Measurements from ENCODE around the gene DGUOK. TPM values are rescaled to one million over a fixed set of nuclear protein-coding genes. Genes with fewer than 3 reads are reported as not detected.
A peak's percentile ranks its signal among the peaks of the same experiment; 100 is the strongest.

The DGUOK gene
- total RNA-seq, 2 experiments from 2014 or later, result 96.4 to 103 TPM

DNA sequence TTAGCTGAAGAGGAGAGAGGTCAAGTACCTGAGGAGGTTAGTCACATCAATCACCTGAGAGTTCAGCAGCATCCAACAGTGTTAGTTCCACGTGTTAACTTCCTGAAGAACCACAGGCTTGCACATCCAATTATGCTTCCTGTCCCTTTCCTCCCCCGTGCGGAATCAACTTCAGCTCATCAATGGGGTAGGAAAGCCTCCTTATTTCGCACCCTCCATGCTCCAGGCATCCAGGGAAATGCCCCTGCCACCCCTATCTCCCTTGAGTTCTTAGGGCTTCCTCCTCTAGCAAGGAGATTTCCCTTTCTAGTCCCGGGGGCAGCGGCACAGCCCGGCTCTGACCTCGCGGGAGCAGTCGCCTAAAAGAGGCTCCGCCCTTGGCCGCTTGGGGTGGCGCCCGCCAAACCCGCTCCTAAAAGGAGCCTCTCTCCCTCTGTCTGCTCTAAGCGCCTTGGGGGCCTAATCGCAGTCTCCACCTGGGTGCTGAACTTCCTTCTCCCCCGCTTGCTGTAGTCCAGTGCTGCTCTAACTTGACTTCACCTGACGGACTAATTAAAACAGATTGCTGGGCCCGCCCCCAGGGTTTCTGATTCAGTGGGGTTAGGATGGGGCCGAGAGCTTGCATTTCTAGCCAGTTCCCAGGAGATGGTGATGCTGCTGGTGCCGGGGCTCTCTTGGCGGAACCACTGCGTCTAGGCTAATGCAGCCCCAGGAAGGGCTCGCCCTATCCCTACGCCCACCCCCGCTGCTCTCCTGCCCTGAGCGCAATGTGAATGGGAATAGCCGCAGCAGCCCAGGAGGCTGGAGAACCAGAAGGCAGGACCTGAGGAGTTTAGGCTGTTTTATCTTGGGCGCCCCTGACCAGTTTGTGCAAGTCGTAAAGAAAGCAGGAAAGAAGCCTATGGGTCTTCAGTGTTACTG is 54.7 kb downstream of the DGUOK start:
- H3K4me1 Mint-ChIP-seq (ENCODE audit: low read depth), result peaks cover 69% of the 10 kb centered on the region
- peak overlapping the region; percentile 53 for H3K27ac Mint-ChIP-seq
- TF ChIP-seq, protein P1, sequence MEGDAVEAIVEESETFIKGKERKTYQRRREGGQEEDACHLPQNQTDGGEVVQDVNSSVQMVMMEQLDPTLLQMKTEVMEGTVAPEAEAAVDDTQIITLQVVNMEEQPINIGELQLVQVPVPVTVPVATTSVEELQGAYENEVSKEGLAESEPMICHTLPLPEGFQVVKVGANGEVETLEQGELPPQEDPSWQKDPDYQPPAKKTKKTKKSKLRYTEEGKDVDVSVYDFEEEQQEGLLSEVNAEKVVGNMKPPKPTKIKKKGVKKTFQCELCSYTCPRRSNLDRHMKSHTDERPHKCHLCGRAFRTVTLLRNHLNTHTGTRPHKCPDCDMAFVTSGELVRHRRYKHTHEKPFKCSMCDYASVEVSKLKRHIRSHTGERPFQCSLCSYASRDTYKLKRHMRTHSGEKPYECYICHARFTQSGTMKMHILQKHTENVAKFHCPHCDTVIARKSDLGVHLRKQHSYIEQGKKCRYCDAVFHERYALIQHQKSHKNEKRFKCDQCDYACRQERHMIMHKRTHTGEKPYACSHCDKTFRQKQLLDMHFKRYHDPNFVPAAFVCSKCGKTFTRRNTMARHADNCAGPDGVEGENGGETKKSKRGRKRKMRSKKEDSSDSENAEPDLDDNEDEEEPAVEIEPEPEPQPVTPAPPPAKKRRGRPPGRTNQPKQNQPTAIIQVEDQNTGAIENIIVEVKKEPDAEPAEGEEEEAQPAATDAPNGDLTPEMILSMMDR (IDR thresholded peaks at IDR 0.05), result no peak
- POLR2A ChIA-PET, result interaction anchor here (1.2 to 1.5 kb wide), 5 partner anchors 10 to 30 kb away, joined by 3 to 4 read pairs (median 3); no protein-coding TSS in a partner anchor
- peak; percentile 70 for DNase-seq
- H3K36me3 Mint-ChIP-seq (ENCODE audit: low read depth), result peaks cover 7% of the 10 kb centered on the region
- intact Hi-C loops (cut with micrococcal nuclease), result no loop called here
- peak; percentile 12 for ATAC-seq
- H3K4me3 Mint-ChIP-seq, result peak overlapping the region; percentile 72
- H3K9me3 Mint-ChIP-seq, result no peaks in the 10 kb centered on the region
- CTCF ChIA-PET, result interaction anchor here (1.0 to 1.2 kb wide), 3 partner anchors 25 to 39 kb away, joined by 3 read pairs; no protein-coding TSS in a partner anchor
- no peaks in the 10 kb centered on the region for H3K27me3 Mint-ChIP-seq

DNA sequence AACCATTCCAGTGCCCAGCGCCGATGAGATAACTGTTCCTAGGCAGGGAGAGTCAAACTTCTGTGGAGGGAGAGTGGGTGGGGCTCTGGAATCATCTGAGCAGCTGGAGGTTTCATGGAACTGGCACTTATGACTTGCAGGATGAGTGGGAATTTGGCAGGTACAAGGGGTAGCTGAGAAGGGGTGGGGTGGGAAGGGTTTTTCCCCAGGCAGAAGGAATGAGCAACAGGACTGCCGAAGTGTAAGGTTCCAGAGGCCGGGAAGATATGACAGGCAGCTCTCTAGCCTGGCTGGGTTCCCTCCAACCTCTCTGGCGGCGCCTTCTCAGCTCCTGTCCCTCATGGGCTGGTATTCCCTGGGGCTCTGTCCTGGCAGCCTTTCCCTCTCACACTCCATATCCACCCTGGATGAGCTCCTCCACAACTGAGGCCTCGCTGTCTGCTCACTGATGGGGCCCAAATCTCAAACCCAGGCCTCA is 55.5 kb downstream of the DGUOK start:
- ChIA-PET POLR2A (interaction anchor here (1.5 to 1.7 kb wide), 2 partner anchors 26 to 197 kb away, joined by 3 to 7 read pairs; partner anchors contain the start of gene MOB1A), CTCF (interaction anchor here (1.1 kb wide), 1 partner anchor 61 kb away, joined by 3 read pairs; no protein-coding TSS in a partner anchor)
- Mint-ChIP-seq H3K4me1 (ENCODE audit: low read depth) (peaks cover 67% of the 10 kb centered on the region), H3K4me3 (no peak overlapping the region), H3K36me3 (ENCODE audit: low read depth) (peaks cover 15% of the 10 kb centered on the region), H3K27me3 (no peaks in the 10 kb centered on the region), H3K27ac (no peak overlapping the region), H3K9me3 (no peaks in the 10 kb centered on the region)
- ATAC-seq, result no peak
- TF ChIP-seq, protein P1 (IDR thresholded peaks at IDR 0.05), result no peak
- intact Hi-C loops (cut with micrococcal nuclease), result no loop called here
- no peak for DNase-seq

DNA sequence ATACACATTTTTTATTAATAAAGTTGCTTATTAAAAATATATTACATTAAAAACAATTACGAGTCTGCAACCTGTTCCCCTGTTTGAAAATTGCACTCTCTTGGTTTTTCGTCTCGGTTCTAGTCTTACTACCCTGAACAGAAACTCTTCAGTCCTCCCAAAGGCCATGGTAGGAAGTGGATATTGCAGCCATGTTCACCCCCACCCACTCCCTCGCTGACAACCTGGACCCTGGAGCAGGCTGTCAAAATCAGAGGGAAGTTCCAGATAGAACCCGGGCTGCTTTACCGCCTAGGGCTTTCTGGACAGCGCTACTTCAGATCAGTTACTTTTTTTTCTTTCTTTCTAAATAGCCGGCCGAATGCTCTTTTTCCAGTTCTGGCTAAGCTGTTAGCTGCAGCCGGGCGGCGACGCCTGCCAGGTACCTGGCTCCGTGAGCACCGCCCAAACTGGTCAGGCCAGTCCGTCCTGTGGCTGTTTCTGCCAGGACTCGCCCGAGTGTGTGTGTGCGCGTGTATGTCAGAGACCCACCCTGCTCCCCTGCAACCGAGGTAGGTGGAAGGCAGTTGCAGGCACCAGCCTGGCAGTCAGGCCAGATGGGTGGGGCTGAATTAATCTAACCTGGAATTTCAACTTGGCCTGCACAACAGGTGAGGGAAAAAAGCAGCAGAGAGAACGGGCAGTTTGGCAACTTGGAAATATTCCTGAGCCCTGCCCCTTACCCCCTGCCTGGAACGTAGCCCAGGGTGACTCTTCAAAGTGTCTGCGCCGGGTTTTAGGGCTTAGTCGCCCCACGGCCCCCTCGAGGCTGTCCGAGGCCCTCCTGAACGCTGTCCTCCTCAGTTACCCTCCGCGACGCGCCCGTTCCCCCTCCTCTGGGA is 56.9 kb downstream of the DGUOK start:
- no peaks in the 10 kb centered on the region for H3K27me3 Mint-ChIP-seq
- DNase-seq, result peak; percentile 49
- peak overlapping the region; percentile 72 for H3K4me3 Mint-ChIP-seq
- no peaks in the 10 kb centered on the region for H3K9me3 Mint-ChIP-seq
- intact Hi-C loops (cut with micrococcal nuclease), result no loop called here
- ATAC-seq, result no peak
- TF ChIP-seq, protein P1 (IDR thresholded peaks at IDR 0.05), result no peak
- H3K36me3 Mint-ChIP-seq (ENCODE audit: low read depth), result peaks cover 27% of the 10 kb centered on the region
- H3K27ac Mint-ChIP-seq, result peak overlapping the region; percentile 74
- peaks cover 63% of the 10 kb centered on the region for H3K4me1 Mint-ChIP-seq (ENCODE audit: low read depth)
- POLR2A ChIA-PET, result interaction anchor here (1.0 to 1.7 kb wide), 2 partner anchors 53 to 196 kb away, joined by 3 to 7 read pairs; partner anchors contain the start of gene MOB1A
- CTCF ChIA-PET, result interaction anchor here (1.1 kb wide), 1 partner anchor 62 kb away, joined by 3 read pairs; no protein-coding TSS in a partner anchor

DNA sequence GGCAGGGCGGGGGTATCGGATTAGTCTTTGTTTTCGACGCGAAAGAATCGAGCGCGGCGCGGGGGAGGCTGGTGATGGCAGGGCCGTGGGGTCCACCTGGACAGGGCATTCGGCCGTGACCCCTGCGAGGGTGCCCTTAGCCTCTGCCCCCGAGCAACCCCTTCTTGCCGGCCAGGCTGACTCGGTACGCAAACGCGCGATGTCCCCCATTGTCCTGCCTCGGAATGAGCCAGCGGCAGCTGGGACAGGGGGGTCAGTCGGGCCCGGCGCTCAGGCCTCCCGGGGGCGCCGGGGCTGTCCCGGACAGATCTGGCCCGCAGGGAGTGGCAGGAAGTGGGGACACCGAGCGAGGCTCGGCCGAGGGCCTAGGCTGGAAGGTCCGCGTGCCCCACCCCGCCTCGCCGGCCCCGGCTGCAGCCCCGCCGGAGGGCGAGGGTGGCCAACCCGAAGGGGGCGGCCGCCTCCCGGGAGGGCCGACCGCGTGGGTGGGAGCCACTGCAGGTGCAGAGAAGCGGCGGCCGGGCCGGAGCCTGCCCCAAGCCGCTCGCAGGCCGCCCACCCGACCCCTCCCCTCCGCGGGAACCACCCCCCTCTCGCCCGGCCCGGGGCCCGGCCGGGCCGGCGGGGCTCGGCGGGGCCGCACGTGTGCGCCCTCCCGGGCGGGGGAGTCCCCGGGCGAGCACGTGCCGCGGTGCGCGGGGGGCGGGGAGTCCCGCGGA is 57.7 kb downstream of the DGUOK start, which contains the start of gene TET3:
Gene TET3 (plus strand): TSS at position 708 of the 719 bp plus-strand sequence. CDS start 1,494 bp downstream, outside the sequence.
- POLR2A ChIA-PET, result interaction anchor here (1.0 to 2.2 kb wide), 3 partner anchors 15 to 72 kb away, joined by 3 to 12 read pairs (median 4); no protein-coding TSS in a partner anchor
- peak within 1 kb of the TSS; percentile 95 for H3K27ac Mint-ChIP-seq
- DNase-seq, result peak; percentile 49
- no peaks in the 10 kb centered on the region for H3K9me3 Mint-ChIP-seq
- TF ChIP-seq, protein P1 (IDR thresholded peaks at IDR 0.05), result no peak
- H3K4me1 Mint-ChIP-seq (ENCODE audit: low read depth), result peaks cover 61% of the 10 kb centered on the region
- H3K27me3 Mint-ChIP-seq, result no peaks in the 10 kb centered on the region
- H3K4me3 Mint-ChIP-seq, result peak within 1 kb of the TSS; percentile 87
- no peak for ATAC-seq
- CTCF ChIA-PET, result no interaction called here
- intact Hi-C loops (cut with micrococcal nuclease), result no loop called here
- H3K36me3 Mint-ChIP-seq (ENCODE audit: low read depth), result peaks cover 30% of the 10 kb centered on the region
